Smooth muscle cell (in vitro differentiated cells): ENCODE data around the gene MAML3. TPM values are rescaled to one million over a fixed set of nuclear protein-coding genes. Genes with fewer than 3 reads are reported as not detected.

ENCODE experiments used
- DNase-seq: peaks from one replicate; lab custom pipeline; 2025; ENCODE audit not compliant: unreplicated experiment; lab: John Stamatoyannopoulos, UW
- H2AFZ ChIP-seq: fragments of 200-600 bp; sonication (generic); 2 replicates; pipeline ENCODE4 v1.6.0; 2016; ENCODE audit warnings: antibody characterized with exemption, low read depth, mild to moderate bottlenecking
- H3F3A ChIP-seq: fragments of 200-600 bp; sonication (generic); 2 replicates; pipeline ENCODE4 v1.6.0; 2017; ENCODE audit warnings: antibody characterized with exemption, low read depth
- H3K27ac ChIP-seq: fragments of 200-600 bp; sonication (generic); 2 replicates; pipeline ENCODE4 v1.5.1; 2016; ENCODE audit warnings: low read depth, mild to moderate bottlenecking
- H3K27me3 ChIP-seq: fragments of 200-600 bp; sonication (generic); 2 replicates; pipeline ENCODE4 v1.6.1; 2016; ENCODE audit warnings: low read depth, mild to moderate bottlenecking
- H3K36me3 ChIP-seq: fragments of 200-600 bp; sonication (generic); 2 replicates; pipeline ENCODE4 v1.5.1; 2016; ENCODE audit warnings: low read depth
- H3K4me1 ChIP-seq: fragments of 200-600 bp; sonication (generic); 2 replicates; pipeline ENCODE4 v1.5.1; 2016; ENCODE audit warnings: low read depth
- H3K4me2 ChIP-seq: fragments of 200-600 bp; sonication (generic); 2 replicates; pipeline ENCODE4 v1.6.0; 2016; ENCODE audit warnings: mild to moderate bottlenecking
- H3K4me3 ChIP-seq: fragments of 200-600 bp; sonication (generic); 2 replicates; pipeline ENCODE4 v1.5.1; 2016; ENCODE audit warnings: mild to moderate bottlenecking
- H3K79me2 ChIP-seq: fragments of 200-600 bp; sonication (generic); 2 replicates; pipeline ENCODE4 v1.6.0; 2016; ENCODE audit warnings: low read depth, mild to moderate bottlenecking
- H3K9ac ChIP-seq: fragments of 200-600 bp; sonication (generic); 2 replicates; pipeline ENCODE4 v1.6.0; 2016; ENCODE audit warnings: low read depth
- H3K9me3 ChIP-seq: fragments of 200-600 bp; sonication (generic); replicated peaks from 2 replicates; pipeline ENCODE4 v1.5.1; 2016; ENCODE audit warnings: low read depth
- H4K20me1 ChIP-seq: fragments of 200-600 bp; sonication (generic); 2 replicates; pipeline ENCODE4 v1.6.0; 2016; ENCODE audit warnings: low read depth
- WGBS: methylation state at CpG from one replicate; pipeline ENCODE4 v1.1.7; 2016; ENCODE audit warnings: low lambda C conversion rate; 5-methylcytosine and 5-hydroxymethylcytosine counted together
- polyA plus RNA-seq: library from polyadenylated mRNA; unstranded; fragments of >200 nt; fragmentation: Nextera tagmentation; extraction: Ambion mirVana; gene quantifications from 2 replicates; pipeline ENCODE4 v1.2.1, GENCODE V29; 2016
- total RNA-seq: library from RNA; depleted of rRNA; stranded (reverse); fragments of >200 nt; gene quantifications from 2 replicates; pipeline ENCODE4 v1.2.3, GENCODE V29; 2014
- TF ChIP-seq, protein P1 (sequence below): fragments of 200-600 bp; sonication (generic); IDR thresholded peaks from 2 replicates; pipeline ENCODE4 v1.5.1; 2017; ENCODE audit warnings: borderline replicate concordance, mild to moderate bottlenecking, antibody characterized with exemption; ENCODE audit not compliant: insufficient read depth, poor library complexity, severe bottlenecking

MAML3 gene
- total and polyA plus RNA-seq, 2 experiments from 2014 or later = 4.9 to 12.6 TPM

DNA sequence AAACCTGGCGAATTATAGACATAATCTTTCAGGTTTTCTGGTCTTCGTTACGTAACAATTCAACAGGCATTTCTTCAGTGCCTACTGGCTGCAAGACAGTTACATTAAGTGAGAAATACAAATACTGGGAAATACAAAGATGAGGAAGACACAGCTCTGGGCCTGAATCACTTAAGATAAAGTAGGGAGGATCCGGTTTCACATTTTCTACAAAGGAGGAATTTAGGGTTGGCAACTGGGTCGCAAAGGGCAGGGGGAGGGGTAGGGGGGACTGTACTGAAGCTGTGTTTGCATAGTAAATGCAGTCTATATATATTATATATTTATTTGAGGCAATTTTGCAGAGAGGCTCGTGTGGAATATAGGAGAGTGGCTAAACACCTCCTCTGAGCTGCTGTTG, 107.4 kb downstream of the MAML3 start:
- H3K4me3 ChIP-seq = no peak overlapping the region
- H3K4me1 ChIP-seq = peaks cover 62% of the 10 kb centered on the region
- H3K9me3 ChIP-seq = no peaks in the 10 kb centered on the region
- H3F3A ChIP-seq = peaks cover 36% of the 10 kb centered on the region
- peak overlapping the region; percentile 78 for H3K27ac ChIP-seq
- 29% methylated on average over 6 of the region's 6 CpGs for WGBS
- H3K27me3 ChIP-seq = no peaks in the 10 kb centered on the region
- peak overlapping the region; percentile 87 for H3K4me2 ChIP-seq
- H2AFZ ChIP-seq = peak overlapping the region; percentile 47
- peaks cover 62% of the 10 kb centered on the region for H3K79me2 ChIP-seq
- no peak for DNase-seq
- no peaks in the 10 kb centered on the region for H3K36me3 ChIP-seq
- TF ChIP-seq, protein P1, sequence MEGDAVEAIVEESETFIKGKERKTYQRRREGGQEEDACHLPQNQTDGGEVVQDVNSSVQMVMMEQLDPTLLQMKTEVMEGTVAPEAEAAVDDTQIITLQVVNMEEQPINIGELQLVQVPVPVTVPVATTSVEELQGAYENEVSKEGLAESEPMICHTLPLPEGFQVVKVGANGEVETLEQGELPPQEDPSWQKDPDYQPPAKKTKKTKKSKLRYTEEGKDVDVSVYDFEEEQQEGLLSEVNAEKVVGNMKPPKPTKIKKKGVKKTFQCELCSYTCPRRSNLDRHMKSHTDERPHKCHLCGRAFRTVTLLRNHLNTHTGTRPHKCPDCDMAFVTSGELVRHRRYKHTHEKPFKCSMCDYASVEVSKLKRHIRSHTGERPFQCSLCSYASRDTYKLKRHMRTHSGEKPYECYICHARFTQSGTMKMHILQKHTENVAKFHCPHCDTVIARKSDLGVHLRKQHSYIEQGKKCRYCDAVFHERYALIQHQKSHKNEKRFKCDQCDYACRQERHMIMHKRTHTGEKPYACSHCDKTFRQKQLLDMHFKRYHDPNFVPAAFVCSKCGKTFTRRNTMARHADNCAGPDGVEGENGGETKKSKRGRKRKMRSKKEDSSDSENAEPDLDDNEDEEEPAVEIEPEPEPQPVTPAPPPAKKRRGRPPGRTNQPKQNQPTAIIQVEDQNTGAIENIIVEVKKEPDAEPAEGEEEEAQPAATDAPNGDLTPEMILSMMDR = no peak
- no peaks in the 10 kb centered on the region for H4K20me1 ChIP-seq
- H3K9ac ChIP-seq = peak overlapping the region; percentile 29

DNA sequence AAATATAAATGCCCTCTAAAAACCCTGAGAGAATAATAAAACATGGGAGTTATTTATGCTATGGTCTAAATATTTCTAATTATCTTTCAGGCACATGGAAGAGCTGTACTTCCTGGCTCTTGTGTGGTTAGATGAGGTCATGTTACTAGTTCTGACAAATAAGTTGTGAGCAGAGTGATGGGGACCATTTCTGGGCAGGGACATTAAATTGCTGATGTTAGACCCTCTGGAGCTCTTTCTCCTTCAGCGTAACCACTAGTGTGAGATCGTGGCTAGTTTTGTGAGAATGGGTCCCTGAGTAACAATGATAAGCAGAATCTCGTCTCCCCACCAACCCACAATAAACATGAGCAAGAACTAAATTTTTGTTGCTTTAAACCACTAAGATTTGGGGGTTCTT, 108.0 kb downstream of the MAML3 start:
- H3K4me3 ChIP-seq = no peak overlapping the region
- H3K79me2 ChIP-seq = peaks cover 62% of the 10 kb centered on the region
- peak overlapping the region; percentile 29 for H3K9ac ChIP-seq
- TF ChIP-seq, protein P1 = no peak
- peak overlapping the region; percentile 87 for H3K4me2 ChIP-seq
- no peaks in the 10 kb centered on the region for H3K9me3 ChIP-seq
- H3K27ac ChIP-seq = peak overlapping the region; percentile 78
- H2AFZ ChIP-seq = no peak overlapping the region
- 66% methylated on average over 3 of the region's 3 CpGs for WGBS
- no peaks in the 10 kb centered on the region for H3K27me3 ChIP-seq
- DNase-seq = no peak
- H3F3A ChIP-seq = peaks cover 36% of the 10 kb centered on the region
- H3K4me1 ChIP-seq = peaks cover 62% of the 10 kb centered on the region
- H4K20me1 ChIP-seq = no peaks in the 10 kb centered on the region
- no peaks in the 10 kb centered on the region for H3K36me3 ChIP-seq

DNA sequence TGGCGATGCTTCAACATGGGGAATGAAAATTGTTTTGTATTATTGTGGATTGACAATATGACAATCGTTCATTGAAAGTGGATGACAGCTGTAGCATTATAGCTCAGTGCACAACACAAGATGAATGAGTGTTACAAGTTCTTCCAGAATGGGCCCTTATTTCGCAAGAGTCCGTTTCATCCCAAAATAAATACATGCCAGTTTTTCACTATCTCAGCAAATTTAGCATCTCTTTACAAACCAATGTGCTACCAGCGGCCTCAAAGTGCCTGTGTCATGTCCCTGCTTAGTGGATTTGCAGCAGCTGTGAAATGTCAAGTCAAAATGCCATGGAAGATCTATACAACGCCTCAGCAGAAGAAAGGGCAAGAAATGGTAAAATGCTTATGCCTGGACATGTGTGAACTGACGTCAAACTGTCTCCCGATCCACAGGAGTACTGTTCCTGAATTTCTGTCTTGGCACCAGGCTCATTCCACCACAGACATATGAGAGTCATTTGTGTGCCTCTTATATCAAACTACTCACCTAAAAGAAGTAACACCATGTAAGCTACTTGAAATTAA, 109.6 kb downstream of the MAML3 start:
- TF ChIP-seq, protein P1 = no peak
- Histone ChIP-seq H3K9ac (peak overlapping the region; percentile 13), H3K9me3 (no peaks in the 10 kb centered on the region), H3K4me1 (peaks cover 54% of the 10 kb centered on the region), H3K27ac (peak overlapping the region; percentile 78), H2AFZ (peak overlapping the region; percentile 44), H4K20me1 (no peaks in the 10 kb centered on the region), H3K4me2 (peak overlapping the region; percentile 62), H3K27me3 (no peaks in the 10 kb centered on the region), H3K79me2 (peaks cover 61% of the 10 kb centered on the region), H3K36me3 (no peaks in the 10 kb centered on the region), H3K4me3 (no peak overlapping the region), H3F3A (peaks cover 30% of the 10 kb centered on the region)
- 27% methylated on average over 8 of the region's 8 CpGs for WGBS
- DNase-seq = no peak

DNA sequence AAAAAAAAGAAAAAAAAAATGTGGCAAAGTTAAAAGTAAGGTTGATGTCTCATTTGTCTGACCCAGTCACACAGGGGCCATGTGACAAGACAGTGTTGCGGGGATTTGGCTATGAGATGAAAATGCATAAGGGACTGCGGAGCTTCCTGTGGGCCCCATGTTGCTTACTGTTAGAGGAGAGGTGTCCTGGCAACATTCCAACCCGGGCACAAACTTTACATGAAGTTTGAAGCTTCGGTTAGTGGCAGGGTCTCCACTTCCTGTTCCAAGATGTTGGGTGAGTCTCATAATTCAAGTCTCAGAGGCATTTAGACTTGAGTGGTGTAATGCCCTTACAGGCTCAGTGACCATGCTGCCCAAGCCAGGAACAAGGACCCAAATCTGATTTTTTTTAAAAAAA, 111.3 kb downstream of the MAML3 start:
- DNase-seq = no peak
- peaks cover 42% of the 10 kb centered on the region for H3K4me1 ChIP-seq
- H3K4me2 ChIP-seq = no peak overlapping the region
- peaks cover 33% of the 10 kb centered on the region for H3F3A ChIP-seq
- no peaks in the 10 kb centered on the region for H3K36me3 ChIP-seq
- TF ChIP-seq, protein P1 = no peak
- no peaks in the 10 kb centered on the region for H3K9me3 ChIP-seq
- H3K27ac ChIP-seq = peak overlapping the region; percentile 78
- no peak overlapping the region for H2AFZ ChIP-seq
- H3K4me3 ChIP-seq = no peak overlapping the region
- peaks cover 55% of the 10 kb centered on the region for H3K79me2 ChIP-seq
- no peaks in the 10 kb centered on the region for H3K27me3 ChIP-seq
- H3K9ac ChIP-seq = no peak overlapping the region
- 95% methylated on average over 4 of the region's 4 CpGs for WGBS
- H4K20me1 ChIP-seq = no peaks in the 10 kb centered on the region
